Measurements from ENCODE around the gene FAM169A.
"Not testable (repeated sequence)": the region's sequence is repeated elsewhere in the genome, so short reads cannot be mapped to it uniquely, and the experiment has no call there.

FAM169A gene, protein sequence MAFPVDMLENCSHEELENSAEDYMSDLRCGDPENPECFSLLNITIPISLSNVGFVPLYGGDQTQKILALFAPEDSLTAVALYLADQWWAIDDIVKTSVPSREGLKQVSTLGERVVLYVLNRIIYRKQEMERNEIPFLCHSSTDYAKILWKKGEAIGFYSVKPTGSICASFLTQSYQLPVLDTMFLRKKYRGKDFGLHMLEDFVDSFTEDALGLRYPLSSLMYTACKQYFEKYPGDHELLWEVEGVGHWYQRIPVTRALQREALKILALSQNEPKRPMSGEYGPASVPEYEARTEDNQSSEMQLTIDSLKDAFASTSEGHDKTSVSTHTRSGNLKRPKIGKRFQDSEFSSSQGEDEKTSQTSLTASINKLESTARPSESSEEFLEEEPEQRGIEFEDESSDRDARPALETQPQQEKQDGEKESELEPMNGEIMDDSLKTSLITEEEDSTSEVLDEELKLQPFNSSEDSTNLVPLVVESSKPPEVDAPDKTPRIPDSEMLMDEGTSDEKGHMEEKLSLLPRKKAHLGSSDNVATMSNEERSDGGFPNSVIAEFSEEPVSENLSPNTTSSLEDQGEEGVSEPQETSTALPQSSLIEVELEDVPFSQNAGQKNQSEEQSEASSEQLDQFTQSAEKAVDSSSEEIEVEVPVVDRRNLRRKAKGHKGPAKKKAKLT

DNA sequence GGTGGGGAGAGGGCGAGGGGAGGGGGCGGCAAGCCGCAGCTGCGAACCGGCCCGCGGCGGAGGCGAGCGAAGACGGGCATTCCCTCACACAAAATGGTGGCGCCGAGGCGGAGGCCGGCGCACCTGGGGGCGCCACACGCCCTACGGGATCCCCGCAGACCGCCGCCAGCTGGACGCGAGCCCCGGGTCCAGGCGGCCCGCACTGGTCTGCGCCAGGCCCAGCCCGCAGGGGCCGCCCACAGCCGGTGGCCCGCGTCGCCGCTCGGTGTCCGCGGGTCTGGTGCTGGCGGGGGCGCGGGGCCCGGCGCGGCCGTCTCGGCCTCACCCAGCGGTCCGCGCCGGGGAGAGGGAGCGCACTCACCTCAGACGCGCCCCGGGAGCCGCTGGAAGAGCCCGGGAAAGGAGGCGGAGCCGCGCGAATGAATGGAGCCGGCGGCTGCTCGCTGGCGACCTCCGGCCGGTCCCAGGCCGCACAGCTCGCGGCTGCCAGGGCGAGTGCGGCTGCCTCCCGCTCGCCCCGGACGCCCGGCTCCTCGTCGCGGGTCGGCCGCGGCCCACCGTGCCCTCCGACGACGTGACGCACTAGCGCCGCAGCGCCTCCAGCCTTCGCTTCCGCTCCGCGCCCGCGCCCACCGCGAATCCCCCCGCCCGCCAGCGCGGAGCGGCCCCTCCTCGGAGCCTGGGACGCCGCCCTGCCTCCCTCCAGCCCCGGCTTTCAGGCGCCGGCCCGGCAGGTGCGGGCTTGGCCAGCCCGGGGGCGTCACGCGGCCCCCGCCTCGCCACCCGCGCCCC lies at the start of gene FAM169A:
FAM169A (minus strand) TSS at position 584 of the 792 bp plus-strand sequence. CDS start 24,711 bp downstream, outside the sequence.
- TF ChIP-seq ZNF8 (CRISPR knock-in tag; IDR thresholded peaks at IDR 0.05) (no peak), PPARA (CRISPR knock-in tag; IDR thresholded peaks at IDR 0.05; ENCODE audit: borderline replicate concordance) (no peak), ZNF70 (CRISPR knock-in tag; IDR thresholded peaks at IDR 0.05) (no peak), ZNF565 (CRISPR knock-in tag; conservative IDR thresholded peaks at IDR 0.05; ENCODE audit: low read depth) (no peak)
- TF ChIP-seq, protein P1, sequence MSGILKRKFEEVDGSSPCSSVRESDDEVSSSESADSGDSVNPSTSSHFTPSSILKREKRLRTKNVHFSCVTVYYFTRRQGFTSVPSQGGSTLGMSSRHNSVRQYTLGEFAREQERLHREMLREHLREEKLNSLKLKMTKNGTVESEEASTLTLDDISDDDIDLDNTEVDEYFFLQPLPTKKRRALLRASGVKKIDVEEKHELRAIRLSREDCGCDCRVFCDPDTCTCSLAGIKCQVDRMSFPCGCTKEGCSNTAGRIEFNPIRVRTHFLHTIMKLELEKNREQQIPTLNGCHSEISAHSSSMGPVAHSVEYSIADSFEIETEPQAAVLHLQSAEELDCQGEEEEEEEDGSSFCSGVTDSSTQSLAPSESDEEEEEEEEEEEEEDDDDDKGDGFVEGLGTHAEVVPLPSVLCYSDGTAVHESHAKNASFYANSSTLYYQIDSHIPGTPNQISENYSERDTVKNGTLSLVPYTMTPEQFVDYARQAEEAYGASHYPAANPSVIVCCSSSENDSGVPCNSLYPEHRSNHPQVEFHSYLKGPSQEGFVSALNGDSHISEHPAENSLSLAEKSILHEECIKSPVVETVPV (CRISPR knock-in tag; IDR thresholded peaks at IDR 0.05), result no peak
- TF ChIP-seq, protein P2, sequence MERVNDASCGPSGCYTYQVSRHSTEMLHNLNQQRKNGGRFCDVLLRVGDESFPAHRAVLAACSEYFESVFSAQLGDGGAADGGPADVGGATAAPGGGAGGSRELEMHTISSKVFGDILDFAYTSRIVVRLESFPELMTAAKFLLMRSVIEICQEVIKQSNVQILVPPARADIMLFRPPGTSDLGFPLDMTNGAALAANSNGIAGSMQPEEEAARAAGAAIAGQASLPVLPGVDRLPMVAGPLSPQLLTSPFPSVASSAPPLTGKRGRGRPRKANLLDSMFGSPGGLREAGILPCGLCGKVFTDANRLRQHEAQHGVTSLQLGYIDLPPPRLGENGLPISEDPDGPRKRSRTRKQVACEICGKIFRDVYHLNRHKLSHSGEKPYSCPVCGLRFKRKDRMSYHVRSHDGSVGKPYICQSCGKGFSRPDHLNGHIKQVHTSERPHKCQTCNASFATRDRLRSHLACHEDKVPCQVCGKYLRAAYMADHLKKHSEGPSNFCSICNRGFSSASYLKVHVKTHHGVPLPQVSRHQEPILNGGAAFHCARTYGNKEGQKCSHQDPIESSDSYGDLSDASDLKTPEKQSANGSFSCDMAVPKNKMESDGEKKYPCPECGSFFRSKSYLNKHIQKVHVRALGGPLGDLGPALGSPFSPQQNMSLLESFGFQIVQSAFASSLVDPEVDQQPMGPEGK (CRISPR knock-in tag; IDR thresholded peaks at IDR 0.05; ENCODE audit: borderline replicate concordance), result no peak
- peak; percentile 82 for ATAC-seq

DNA sequence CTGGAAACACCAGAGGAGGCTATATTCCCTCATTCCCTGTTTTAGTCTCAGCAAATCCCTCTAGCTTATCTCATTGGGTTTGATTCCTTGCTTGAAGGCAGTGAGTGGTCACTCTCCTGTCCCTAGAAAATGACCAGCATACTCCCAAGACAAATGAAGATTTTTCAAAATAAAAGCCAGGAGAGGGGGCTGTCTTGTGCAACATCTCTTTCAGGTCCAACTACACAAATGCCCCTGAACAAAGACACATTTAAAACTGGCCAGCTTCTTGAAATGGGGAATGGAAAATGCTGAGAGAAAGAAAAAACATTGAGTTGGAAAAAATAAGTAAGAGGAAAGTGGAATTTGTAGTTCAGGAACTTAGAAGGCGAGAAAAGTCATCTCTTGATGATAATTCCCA lies 49.3 kb upstream of the FAM169A start:
- TF ChIP-seq ESRRG (CRISPR knock-in tag; IDR thresholded peaks at IDR 0.05), result no peak
- no peak for ATAC-seq

DNA sequence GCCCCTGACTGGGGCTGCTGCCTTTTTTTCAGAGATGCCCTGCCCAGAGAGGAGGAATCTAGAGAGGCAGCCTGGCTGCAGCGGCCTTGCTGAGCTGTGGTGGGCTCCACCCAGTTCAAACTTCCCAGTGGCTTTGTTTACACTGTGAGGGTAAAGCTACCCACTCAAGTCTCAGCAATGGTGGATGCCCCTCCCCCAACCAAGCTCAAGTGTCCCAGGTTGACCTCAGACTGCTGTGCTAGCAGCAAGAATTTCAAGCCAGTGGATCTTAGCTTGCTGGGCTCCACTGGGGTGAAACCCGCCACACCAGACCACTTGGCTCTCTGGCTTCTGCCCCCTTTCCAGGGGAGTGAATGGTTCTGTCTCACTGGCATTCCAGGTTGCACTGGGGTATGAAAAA lies 45.2 kb upstream of the FAM169A start:
- not testable (repeated sequence) for ATAC-seq

DNA sequence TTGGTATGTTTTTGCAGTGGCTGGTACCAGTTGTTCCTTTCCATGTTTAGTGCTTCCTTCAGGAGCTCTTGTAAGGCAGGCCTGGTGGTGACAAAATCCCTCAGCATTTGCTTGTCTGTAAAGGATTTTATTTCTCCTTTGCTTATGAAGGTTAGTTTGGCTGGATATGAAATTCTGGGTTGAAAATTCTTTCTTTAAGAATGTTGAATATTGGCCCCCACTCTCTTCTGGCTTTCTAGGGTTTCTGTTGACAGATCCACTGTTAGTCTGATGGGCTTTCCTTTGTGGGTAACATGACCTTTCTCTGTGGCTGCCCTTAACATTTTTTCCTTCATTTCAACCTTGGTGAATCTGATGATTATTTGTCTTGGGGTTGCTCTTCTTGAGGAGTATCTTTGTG lies 43.7 kb upstream of the FAM169A start:
- ATAC-seq, result not testable (repeated sequence)

DNA sequence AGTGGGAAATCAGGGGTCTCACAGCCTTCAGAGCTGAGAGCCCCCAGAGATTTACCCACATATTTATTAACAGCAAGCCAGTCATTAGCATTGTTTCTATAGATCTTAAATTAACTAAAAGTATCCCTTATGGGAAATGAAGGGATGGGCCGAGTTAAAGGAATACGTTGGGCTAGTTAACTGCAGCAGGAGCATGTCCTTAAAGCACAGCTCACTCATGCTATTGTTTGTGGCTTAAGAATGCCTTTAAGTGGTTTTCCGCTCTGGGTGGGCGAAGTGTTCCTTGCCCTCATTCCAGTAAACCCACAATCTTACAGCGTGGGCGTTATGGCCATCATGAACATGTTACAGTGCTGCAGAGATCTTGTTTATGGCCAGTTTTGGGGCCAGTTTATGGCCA lies 42.0 kb upstream of the FAM169A start:
- ATAC-seq, result not testable (repeated sequence)

DNA sequence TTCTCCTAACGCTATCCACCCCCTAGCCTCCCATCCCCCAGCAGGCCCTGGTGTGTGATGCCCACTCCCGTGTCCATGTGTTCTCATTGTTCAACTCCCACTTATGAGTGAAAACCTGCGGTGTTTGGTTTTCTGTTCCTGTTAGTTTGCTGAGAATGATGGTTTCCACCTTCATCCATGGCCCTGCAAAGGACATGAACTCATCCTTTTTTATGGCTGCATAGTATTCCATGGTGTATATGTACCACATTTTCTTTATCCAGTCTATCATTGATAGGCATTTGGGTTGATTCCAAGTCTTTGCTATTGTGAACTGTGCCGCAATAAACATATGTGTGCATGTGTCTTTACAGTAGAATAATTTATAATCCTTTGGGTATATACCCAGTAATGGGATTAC lies 38.5 kb upstream of the FAM169A start:
- ATAC-seq, result not testable (repeated sequence)

DNA sequence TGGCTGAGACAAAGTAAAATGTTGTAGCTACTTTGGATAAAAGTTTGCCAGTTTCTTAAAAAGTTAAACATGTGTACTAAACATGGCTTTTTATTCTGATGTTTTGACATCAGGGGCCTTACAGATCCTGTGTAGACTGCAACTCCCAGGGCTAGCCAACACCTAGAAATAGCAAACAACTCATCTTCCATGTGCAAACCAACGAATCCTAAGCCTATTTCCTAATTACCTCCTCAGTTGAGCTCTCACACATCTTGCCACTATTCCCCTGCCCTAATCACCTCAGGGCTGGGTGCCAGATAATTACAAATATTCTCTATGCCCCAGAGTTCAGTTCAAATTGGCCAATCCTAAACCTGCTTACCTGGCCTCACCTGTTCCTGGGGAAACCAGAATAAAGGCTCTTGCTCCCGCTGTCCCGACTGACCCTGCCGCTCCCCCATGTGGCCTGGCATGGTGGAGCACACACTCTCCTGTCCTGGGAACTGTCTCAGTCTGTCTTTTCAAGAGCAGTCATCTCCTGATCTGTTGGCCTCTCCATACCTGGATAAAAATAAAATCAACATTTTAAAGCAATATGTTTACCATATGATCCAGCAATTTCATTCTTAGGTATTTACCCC lies 37.1 kb upstream of the FAM169A start:
- ATAC-seq, result peak; percentile 85
- TF ChIP-seq RARB (CRISPR knock-in tag; IDR thresholded peaks at IDR 0.05) (no peak), ESRRG (CRISPR knock-in tag; IDR thresholded peaks at IDR 0.05) (no peak), BACH2 (CRISPR knock-in tag; IDR thresholded peaks at IDR 0.05; ENCODE audit: borderline replicate concordance) (no peak), ZNF70 (CRISPR knock-in tag; IDR thresholded peaks at IDR 0.05) (no peak), ARNTL (CRISPR knock-in tag; IDR thresholded peaks at IDR 0.05; ENCODE audit: borderline replicate concordance, low read depth) (no peak), TCF4 (CRISPR knock-in tag; IDR thresholded peaks at IDR 0.05; ENCODE audit: borderline replicate concordance) (no peak)

More for the DNA sequence above, 38.5 kb upstream of the FAM169A start:
- peak; percentile 57; the same call in 1 of the 2 replicates for TF ChIP-seq ZNF8 (CRISPR knock-in tag; IDR thresholded peaks at IDR 0.05)

DNA sequence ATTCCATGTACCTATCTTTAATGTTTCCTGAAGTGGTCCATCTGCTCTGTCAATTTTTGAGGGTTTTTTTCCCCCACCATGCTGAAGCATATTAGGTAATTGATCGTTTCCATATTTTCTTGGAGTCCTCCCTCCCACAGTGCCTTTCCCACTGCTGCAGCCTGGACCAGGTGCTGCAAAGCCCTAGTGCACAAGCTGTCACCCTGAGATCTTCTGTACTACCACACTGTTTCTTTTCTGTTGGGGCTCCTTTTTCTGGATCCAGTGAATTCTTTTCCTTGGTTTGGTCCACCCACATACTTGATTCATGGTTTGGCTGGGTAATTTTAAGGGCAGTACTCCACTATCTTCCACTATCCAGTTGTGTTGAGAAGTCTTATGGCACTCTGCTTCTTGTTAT lies 30.9 kb upstream of the FAM169A start:
- no peak for ATAC-seq
- no peak for TF ChIP-seq ZFP3 (CRISPR knock-in tag; IDR thresholded peaks at IDR 0.05)
- TF ChIP-seq, protein P1 (CRISPR knock-in tag; IDR thresholded peaks at IDR 0.05), result no peak
- TF ChIP-seq, protein P3, sequence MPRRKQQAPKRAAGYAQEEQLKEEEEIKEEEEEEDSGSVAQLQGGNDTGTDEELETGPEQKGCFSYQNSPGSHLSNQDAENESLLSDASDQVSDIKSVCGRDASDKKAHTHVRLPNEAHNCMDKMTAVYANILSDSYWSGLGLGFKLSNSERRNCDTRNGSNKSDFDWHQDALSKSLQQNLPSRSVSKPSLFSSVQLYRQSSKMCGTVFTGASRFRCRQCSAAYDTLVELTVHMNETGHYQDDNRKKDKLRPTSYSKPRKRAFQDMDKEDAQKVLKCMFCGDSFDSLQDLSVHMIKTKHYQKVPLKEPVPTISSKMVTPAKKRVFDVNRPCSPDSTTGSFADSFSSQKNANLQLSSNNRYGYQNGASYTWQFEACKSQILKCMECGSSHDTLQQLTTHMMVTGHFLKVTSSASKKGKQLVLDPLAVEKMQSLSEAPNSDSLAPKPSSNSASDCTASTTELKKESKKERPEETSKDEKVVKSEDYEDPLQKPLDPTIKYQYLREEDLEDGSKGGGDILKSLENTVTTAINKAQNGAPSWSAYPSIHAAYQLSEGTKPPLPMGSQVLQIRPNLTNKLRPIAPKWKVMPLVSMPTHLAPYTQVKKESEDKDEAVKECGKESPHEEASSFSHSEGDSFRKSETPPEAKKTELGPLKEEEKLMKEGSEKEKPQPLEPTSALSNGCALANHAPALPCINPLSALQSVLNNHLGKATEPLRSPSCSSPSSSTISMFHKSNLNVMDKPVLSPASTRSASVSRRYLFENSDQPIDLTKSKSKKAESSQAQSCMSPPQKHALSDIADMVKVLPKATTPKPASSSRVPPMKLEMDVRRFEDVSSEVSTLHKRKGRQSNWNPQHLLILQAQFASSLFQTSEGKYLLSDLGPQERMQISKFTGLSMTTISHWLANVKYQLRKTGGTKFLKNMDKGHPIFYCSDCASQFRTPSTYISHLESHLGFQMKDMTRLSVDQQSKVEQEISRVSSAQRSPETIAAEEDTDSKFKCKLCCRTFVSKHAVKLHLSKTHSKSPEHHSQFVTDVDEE (CRISPR knock-in tag; IDR thresholded peaks at IDR 0.05), result no peak
- TF ChIP-seq, protein P4, sequence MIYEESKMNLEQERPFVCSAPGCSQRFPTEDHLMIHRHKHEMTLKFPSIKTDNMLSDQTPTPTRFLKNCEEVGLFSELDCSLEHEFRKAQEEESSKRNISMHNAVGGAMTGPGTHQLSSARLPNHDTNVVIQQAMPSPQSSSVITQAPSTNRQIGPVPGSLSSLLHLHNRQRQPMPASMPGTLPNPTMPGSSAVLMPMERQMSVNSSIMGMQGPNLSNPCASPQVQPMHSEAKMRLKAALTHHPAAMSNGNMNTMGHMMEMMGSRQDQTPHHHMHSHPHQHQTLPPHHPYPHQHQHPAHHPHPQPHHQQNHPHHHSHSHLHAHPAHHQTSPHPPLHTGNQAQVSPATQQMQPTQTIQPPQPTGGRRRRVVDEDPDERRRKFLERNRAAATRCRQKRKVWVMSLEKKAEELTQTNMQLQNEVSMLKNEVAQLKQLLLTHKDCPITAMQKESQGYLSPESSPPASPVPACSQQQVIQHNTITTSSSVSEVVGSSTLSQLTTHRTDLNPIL (CRISPR knock-in tag; IDR thresholded peaks at IDR 0.05; ENCODE audit: low read depth), result no peak
- TF ChIP-seq OSR1 (CRISPR knock-in tag; IDR thresholded peaks at IDR 0.05), result no peak
- no peak for TF ChIP-seq ZNF70 (CRISPR knock-in tag; IDR thresholded peaks at IDR 0.05)
- TF ChIP-seq ZC3H10 (CRISPR knock-in tag; IDR thresholded peaks at IDR 0.05), result no peak
- TF ChIP-seq RARB (CRISPR knock-in tag; IDR thresholded peaks at IDR 0.05), result no peak

All from SK-N-SH treated with all-trans-retinoic acid at 6 μM for 48 hours (cell line).